KOPT-K1 (cell line): ENCODE results near the gene LY9.
"Not testable (repeated sequence)": the region's sequence is repeated elsewhere in the genome, so short reads cannot be mapped to it uniquely, and the experiment has no call there.

Experiments
- H3K27ac ChIP-seq: fragments of 200-600 bp; sonication (generic); 2 replicates; pipeline ENCODE4 v1.5.1; 2016; ENCODE audit warnings: antibody characterized with exemption, mild to moderate bottlenecking, low read depth, low read length; ENCODE audit not compliant: poor library complexity, severe bottlenecking
- H3K36me3 ChIP-seq: fragments of 200-600 bp; sonication (generic); 2 replicates; pipeline ENCODE4 v1.5.1; 2017; ENCODE audit warnings: antibody characterized with exemption, mild to moderate bottlenecking, low read length, moderate library complexity; ENCODE audit not compliant: insufficient read depth
- H3K9me3 ChIP-seq: fragments of 200-600 bp; sonication (generic); 2 replicates; pipeline ENCODE4 v1.5.1; 2017; ENCODE audit warnings: antibody characterized with exemption, low read length, mild to moderate bottlenecking; ENCODE audit not compliant: insufficient read depth, poor library complexity, severe bottlenecking

The LY9 gene

DNA sequence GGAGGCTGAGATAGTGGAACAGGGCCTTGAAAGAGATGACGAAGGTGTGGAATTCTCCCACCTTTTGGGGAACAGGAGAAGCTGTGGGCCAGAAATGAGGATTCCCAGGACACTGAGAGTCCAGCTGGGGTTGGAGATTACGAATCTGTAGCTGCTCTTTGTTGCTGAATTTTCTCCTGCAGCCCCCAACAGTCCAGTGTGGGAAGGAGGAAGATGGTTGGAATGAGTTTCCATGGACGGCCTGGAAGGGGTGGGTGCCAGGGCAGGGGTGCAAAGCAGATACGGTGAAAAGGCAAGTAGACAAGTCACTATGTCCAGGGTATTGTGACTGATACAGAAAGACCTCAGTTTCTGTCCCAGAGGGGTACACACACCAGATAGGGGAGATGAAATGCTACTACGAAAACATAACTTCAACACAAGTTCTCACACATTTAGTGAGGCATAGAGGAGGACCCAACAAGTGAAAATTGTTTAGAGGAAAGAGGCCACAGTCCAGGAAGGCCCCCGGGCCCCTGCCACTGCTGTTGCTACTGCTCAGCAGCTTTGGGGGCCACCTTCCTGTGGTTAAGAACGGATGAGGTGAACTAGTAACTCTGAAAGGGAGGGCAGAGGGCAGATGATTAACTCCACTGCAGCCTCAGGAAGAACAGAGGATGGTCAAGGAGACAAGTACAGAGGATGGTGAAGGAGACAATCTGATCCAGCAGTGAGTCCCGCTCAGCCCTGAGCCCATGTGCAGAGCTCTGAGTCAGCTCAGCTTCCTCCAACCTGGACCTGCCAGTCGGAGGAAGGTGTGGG is 59.4 kb downstream of the LY9 start:
- no peaks in the 10 kb centered on the region for H3K36me3 ChIP-seq
- no peaks in the 10 kb centered on the region for H3K9me3 ChIP-seq
- peak overlapping the region; percentile 91 for H3K27ac ChIP-seq

DNA sequence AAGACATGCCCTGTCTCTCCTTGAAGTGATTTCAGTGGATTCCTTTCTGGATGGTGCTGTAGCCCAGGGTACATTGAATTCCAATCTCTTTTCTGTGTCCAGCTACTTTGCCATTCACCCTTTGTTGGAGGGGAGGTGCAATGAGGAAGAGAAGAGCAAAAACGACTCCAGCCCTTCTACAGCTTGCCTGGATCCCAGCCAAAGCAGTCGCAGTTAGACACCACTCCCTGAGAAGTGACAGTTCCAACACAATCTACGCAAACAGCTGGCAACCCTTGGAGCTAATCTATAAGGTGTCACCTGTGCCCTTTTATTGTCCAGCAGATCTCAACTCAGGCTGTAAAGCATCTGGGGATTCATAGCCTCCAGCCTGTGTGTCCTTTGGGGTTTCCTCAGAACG is 62.1 kb downstream of the LY9 start:
- Histone ChIP-seq H3K36me3 (no peaks in the 10 kb centered on the region), H3K9me3 (no peaks in the 10 kb centered on the region), H3K27ac (peak overlapping the region; percentile 12)

DNA sequence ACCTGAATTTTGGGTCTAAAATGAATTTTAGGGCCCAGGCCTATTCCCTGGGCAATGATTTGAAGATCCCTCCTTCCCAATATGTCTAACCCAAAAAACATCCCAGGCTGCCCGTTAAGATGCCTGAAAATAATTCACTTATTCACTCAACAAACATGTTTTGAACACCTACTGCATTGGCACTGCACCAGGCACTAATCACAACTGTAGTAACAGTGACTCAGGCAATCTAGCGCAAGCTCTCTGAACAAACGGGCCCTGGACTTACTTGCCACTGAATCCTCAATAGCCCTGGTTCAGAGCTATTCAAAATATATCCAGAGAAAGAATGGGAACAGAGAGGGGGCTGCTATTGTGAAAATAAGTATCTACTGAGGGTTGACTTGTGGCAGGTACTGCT is 62.5 kb downstream of the LY9 start:
- H3K36me3 ChIP-seq: no peaks in the 10 kb centered on the region
- H3K9me3 ChIP-seq: no peaks in the 10 kb centered on the region
- peak overlapping the region; percentile 12 for H3K27ac ChIP-seq

DNA sequence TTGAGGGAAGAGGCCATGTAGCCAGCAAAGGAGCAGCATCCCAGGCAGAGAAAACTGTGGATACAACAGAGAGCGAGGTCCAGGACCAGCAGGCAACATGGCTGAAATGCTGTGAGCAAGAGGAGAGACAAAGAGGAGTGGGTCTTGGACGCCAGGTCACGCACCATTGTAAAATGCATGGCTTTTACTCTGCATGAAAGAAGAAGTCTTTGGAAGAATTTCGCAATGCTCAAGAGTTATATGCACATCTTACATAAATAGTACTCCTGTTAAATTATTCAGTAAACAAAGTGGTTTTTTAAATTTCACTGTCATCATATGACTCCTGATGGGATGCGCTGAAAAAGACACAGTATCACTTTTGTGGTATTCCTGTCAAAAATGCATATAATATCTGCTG is 63.2 kb downstream of the LY9 start:
- Histone ChIP-seq H3K9me3 (no peaks in the 10 kb centered on the region), H3K36me3 (no peaks in the 10 kb centered on the region), H3K27ac (no peak overlapping the region)

DNA sequence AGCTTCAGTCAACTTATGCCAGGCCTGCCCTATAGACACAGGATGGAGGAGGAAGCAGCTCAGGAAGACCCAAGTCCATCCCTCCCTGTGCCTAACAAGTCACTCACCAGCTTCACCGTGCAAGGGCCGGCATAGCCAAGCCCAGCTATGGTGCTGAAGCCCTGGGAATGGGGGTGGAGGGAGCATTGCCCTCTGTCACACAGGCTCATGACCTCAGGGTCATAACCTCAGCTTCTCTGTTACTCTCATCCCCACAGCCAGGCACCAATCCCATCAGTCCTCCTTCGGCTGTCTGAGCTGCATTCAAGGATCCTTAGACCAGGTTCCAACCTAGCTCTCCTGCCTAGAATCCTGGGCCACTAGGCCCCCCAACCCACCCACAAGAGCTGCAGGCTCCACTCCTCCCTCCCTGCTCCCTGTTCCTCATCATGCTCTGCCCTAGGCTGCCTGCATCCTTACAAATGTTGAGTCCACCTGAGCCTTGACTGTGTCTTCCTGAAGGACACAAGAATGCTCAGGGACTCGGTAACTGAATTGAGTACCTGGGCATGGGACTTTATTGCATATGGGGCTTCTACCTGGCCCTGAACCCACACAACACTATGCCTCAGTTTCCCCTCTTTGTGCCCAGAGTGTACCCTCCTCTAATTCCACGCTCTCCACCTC is 65.0 kb downstream of the LY9 start:
- no peaks in the 10 kb centered on the region for H3K36me3 ChIP-seq
- peak overlapping the region; percentile 32 for H3K27ac ChIP-seq
- no peaks in the 10 kb centered on the region for H3K9me3 ChIP-seq

DNA sequence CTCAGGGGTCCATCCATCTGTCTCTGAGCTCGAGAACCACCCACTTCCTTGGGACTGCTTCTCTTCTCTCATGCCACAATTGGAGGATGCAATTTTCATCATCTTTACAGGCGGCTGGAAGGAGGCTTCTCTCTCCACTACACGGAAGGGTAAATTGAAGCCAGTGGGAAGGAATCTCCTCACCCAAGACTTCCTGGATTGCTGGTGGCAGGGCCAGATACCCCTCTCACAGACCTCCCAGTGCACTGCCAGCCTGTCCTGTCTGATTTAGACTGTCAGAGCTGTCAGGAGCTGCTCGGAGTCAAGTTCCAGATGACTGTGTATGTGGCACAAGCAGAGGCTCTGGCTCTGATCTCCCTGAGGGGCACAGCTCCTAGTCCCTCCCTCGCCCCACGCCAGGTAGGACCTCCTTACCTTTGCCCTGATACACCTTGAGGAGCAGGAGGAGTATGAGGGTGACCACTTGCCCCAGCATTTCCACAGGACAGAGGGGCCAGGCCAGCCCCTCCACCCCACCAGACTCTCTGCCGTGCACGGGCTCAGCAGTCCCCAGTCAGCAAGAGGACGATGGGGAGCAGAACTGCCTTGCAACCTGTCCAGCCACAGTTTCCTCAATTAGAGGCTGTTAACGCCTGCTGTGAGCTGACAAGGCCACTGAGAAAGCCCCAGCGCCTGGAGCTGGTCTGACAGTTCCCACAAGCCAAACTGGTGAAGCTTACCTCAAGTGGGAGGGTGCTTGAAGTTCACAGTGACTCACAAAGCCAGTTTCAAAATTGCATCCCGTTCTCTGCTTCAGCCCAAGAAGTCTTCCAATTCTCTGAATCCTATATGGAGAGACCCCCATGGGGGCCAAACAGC is 66.5 kb downstream of the LY9 start, which contains the start of gene CD244:
TSS of gene CD244 (minus strand) at position 685 of the 858 bp plus-strand sequence. CDS start at position 475, 210 bp downstream.
- H3K36me3 ChIP-seq: no peaks in the 10 kb centered on the region
- H3K9me3 ChIP-seq: no peaks in the 10 kb centered on the region
- peak within 1 kb of the TSS; percentile 76 for H3K27ac ChIP-seq

DNA sequence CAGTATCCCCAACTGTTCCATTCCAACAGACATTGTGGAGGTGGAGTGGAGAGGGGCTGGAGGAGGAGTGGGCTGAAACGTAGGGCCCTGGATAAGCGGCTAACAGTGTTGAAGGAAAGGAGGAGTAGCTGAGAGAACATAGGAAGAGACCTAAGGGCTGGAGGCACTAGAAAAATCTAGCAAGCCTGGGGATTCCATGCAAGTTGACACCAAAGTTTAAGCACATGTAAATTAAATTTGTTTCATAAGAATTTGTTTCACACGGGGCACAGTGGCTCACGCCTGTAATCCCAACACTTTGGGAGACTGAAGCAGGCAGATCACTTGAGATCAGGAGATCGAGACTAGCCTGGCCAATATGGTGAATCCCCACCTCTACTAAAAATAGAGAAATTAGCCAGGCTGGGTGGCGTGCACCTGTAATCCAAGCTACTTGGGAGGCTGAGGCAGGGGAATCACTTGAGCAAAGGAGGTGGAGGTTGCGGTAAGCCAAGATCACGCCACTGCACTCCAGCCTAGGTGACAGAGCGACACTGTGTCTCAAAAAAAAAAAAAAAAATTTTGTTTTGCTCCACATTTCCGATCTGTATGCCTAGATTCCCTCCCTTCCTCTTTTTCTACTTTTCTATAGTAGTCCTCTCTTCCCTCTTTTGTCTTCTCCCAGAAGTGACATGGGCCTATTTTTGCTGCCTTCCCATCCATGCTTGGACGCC is 67.2 kb downstream of the LY9 start:
- peak overlapping the region; percentile 76 for H3K27ac ChIP-seq
- no peaks in the 10 kb centered on the region for H3K9me3 ChIP-seq

DNA sequence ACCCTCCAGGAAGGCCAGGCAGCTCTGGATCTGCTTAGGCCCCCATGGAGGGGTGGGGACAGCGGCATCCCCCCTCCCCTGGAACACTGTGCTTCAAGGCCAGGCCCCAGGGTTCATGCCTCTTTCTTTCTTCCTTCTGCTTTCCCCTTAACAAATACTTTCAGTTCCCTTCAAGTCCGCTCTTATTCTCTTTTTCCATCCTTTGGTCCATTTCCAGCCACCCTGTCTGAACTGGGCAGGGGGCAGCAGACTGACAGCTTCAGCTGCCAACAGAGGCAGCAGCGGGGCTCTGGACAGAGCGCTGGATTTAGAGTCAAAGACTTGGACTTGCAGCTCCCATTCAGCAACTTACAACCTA is 67.8 kb downstream of the LY9 start:
- H3K27ac ChIP-seq: peak overlapping the region; percentile 76

More for the DNA sequence above, 67.2 kb downstream of the LY9 start:
- H3K36me3 ChIP-seq: no peaks in the 10 kb centered on the region

DNA sequence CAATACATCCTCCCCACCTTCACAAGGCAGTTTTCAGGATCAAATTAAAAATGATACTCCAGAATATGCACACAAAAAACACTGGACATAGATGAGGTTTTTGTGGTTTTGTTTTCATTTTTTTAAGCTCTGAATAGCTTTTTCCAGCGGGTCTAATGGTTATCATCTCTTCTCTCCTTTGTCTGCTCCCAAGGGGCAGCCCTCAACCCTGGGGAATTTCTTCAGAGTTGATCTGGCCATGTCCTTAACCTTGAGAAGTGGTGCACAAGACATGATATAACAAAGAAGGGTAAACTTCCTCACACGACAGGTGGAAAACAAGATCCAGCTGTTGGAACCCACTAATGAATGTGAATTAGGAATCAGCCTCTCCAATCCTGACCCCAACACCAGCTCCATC is 68.2 kb downstream of the LY9 start:
- Histone ChIP-seq H3K9me3 (no peaks in the 10 kb centered on the region), H3K27ac (peak overlapping the region; percentile 76), H3K36me3 (no peaks in the 10 kb centered on the region)

More for the DNA sequence above, 67.8 kb downstream of the LY9 start:
- Histone ChIP-seq H3K9me3 (no peaks in the 10 kb centered on the region), H3K36me3 (no peaks in the 10 kb centered on the region)

DNA sequence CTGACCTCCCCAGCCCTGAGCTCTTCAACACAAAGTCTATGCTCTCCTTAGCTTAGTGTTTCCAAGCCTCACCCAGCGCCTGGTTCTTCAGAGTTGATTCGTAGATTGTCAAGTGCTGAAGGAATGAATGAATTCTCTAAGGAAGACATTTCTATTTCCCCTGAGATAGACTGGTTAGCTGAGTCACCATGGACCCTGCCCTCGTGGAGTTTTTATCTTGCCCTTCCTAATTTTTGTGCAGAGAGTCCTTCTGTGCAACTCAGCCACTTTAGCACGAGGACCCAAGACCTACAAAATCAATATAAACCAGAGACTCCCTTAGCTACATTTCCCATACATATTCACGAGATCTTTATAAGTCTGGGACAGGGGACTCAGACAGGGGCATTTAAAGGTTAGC is 69.4 kb downstream of the LY9 start:
- H3K9me3 ChIP-seq: no peaks in the 10 kb centered on the region
- H3K27ac ChIP-seq: no peak overlapping the region

DNA sequence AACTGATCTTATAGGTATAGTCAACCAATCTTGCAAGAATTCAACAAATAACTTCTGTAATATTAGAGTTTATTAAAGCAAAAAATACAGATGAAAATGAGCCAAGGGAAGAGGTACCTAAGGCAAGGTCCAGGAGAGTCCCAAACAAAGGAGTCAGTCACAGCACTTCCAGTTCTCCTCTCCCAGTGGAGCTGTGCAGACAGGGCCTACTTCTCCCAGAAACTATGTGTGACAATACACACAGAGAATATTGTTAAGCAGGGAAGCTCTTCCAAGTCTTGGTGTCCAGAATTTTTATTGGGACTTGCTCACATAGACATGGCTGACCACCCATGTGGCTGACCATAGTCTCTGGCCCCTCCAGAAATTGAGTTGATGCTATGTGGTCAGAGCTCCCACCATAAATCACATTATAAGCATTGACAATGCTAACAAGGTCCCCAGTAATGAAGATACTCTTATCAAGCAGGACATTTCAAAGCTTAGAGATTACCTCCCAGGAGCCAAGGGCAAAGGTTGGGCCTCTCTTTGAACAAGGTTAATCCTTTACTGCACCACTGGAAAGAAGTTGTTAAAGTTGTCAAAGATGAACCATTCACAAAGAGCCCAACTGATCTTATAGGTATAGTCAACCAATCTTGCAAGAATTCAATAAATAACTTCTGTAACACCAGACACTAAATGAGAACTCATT is 70.2 kb downstream of the LY9 start:
- no peak overlapping the region for H3K27ac ChIP-seq
- H3K9me3 ChIP-seq: no peaks in the 10 kb centered on the region

More for the DNA sequence above, 69.4 kb downstream of the LY9 start:
- H3K36me3 ChIP-seq: no peaks in the 10 kb centered on the region

DNA sequence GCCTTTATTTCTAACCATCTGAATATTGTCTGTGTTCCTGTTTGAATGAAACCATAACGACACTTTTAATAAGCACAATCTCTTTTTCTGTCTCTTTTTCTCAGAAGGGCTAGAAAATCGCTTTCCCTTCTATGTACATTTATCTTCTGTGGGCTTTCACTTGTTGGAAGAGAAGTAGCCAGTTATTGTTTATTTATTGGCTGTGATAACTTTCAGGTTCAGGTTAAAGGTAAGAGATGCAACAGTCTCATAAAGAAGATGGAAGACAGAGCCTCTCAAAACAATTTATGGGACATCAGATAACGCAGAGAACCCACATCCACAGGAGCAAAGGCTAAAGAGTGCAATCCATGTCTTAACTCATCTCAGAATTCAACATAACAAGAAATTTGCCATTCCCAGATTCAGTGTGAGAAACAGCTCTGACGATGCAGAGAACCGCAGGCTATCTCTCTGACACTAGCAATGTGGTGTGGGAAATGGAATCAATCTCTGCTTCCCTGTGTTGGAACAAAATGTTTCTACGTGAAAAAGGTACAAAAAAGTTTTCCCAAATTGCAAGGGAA is 70.8 kb downstream of the LY9 start:
- no peaks in the 10 kb centered on the region for H3K36me3 ChIP-seq
- no peaks in the 10 kb centered on the region for H3K9me3 ChIP-seq
- no peak overlapping the region for H3K27ac ChIP-seq

More for the DNA sequence above, 70.2 kb downstream of the LY9 start:
- no peaks in the 10 kb centered on the region for H3K36me3 ChIP-seq

DNA sequence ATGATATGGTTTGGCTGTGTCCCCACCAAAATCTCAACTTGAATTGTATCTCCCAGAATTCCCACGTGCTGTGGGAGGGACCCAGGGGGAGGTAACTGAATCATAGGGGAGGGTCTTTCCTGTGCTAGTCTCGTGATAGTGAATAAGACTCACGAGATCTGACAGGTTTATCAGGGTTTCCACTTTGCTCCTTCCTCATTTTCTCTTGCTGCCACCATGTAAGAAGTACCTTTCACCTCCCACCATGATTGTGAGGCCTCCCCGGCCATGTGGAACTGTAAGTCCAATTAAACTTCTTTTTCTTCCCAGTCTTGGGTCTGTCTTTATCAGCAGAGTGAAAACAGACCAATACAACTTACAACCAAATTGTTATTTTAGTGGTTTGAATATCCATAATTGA is 71.7 kb downstream of the LY9 start:
- H3K27ac ChIP-seq, H3K36me3 ChIP-seq, H3K9me3 ChIP-seq: not testable (repeated sequence)

DNA sequence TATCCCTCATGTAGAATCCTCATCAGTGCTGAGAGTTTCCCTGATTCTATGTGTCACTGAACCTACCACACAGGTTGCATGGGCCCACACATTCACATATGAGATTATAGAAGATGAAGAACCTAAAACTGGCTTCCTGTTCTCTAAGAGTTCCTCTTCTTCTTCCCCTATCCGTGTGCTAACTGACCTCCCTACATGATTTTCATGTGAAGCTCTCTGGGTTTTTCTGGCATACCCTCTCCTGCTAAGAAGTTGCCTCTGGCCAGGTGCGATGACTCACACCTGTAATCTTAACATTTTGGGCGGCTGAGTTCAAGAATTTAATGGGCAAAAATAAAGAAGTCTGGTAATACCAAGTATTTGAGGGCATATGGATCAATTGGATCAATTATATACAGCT is 72.2 kb downstream of the LY9 start:
- Histone ChIP-seq H3K9me3 (no peaks in the 10 kb centered on the region), H3K36me3 (no peaks in the 10 kb centered on the region), H3K27ac (no peak overlapping the region)
